ENCODE measurements around the gene HEATR5A. TPM values are rescaled to one million over a fixed set of nuclear protein-coding genes. Genes with fewer than 3 reads are reported as not detected.

The HEATR5A gene
- total and polyA plus RNA-seq, 10 of the 15 experiments (the other 5 are each of a cell fraction or from before 2014, with no cell fraction given) = 5.1 to 37.1 (median 13.8) TPM

DNA sequence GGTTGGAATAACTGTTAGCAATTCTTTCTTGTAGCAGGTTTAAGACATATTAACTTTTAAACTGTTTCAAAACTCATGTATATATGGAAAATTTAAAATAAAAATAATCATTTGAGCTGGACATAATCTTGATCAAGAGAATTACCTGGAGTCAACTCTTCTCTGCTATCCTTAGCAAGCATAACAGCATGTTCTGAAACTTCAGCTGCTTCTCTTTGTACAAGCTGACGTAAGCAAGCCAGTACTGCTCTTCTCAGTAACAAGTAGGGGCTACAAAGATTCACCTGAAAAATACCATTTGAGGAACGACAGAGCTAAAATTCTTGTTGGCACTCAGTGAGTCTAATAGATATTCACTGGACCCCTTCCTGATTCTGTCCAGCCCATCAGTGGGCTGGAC is 83.0 kb downstream of the HEATR5A start:
- no TSS peak for BruUV-seq (replicated peaks)
- no peak for FAIRE-seq
- SMC1A ChIA-PET (ENCODE audit: uncharacterized antibody, unreplicated experiment) = interaction anchor here (0.9 to 1.0 kb wide), 2 partner anchors 11 to 17 kb away, joined by 3 read pairs; no protein-coding TSS in a partner anchor
- POLR2A ChIA-PET = no interaction called here
- 95% methylated on average over 2 of the region's 2 CpGs for WGBS (ENCODE audit: insufficient coverage, insufficient replicate concordance, low lambda C conversion rate, missing lambda C conversion rate)
- H3K4me2 ChIP-seq (ENCODE audit: control insufficient read depth, insufficient read depth) = no peak overlapping the region
- CTCF ChIA-PET = interaction anchor here (1.3 kb wide), 1 partner anchor 9 kb away, joined by 4 read pairs; no protein-coding TSS in a partner anchor
- no peak overlapping the region for H2AFZ ChIP-seq (ENCODE audit: control insufficient read depth, low read depth, low read length)
- RAD21 ChIA-PET (ENCODE audit: unreplicated experiment) = no interaction called here
- H3K9me3 ChIP-seq (replicated peaks; ENCODE audit: control insufficient read depth, insufficient read depth, low read length) = no peaks in the 10 kb centered on the region
- intact Hi-C loops (cut with micrococcal nuclease; ENCODE audit: unreplicated experiment) = no loop called here
- no peak for DNase-seq (ENCODE audit: low read depth, low spot score)
- no peaks in the 10 kb centered on the region for H3K27me3 ChIP-seq (replicated peaks in 1 of 2; ENCODE audit: control insufficient read depth in 2 of 2, insufficient read depth in 2 of 2, low read length in 1 of 2)
- H3K4me1 ChIP-seq (ENCODE audit: control insufficient read depth, insufficient read depth, low read length) = no peaks in the 10 kb centered on the region
- no peak overlapping the region for H3K27ac ChIP-seq (ENCODE audit: control insufficient read depth, insufficient read depth)
- H4K20me1 ChIP-seq (ENCODE audit: control insufficient read depth, insufficient read depth) = no peaks in the 10 kb centered on the region
- TF ChIP-seq, protein P1, sequence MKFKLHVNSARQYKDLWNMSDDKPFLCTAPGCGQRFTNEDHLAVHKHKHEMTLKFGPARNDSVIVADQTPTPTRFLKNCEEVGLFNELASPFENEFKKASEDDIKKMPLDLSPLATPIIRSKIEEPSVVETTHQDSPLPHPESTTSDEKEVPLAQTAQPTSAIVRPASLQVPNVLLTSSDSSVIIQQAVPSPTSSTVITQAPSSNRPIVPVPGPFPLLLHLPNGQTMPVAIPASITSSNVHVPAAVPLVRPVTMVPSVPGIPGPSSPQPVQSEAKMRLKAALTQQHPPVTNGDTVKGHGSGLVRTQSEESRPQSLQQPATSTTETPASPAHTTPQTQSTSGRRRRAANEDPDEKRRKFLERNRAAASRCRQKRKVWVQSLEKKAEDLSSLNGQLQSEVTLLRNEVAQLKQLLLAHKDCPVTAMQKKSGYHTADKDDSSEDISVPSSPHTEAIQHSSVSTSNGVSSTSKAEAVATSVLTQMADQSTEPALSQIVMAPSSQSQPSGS (IDR thresholded peaks at IDR 0.05; ENCODE audit: low read length) = no peak
- TF ChIP-seq, protein P2, sequence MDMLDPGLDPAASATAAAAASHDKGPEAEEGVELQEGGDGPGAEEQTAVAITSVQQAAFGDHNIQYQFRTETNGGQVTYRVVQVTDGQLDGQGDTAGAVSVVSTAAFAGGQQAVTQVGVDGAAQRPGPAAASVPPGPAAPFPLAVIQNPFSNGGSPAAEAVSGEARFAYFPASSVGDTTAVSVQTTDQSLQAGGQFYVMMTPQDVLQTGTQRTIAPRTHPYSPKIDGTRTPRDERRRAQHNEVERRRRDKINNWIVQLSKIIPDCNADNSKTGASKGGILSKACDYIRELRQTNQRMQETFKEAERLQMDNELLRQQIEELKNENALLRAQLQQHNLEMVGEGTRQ (IDR thresholded peaks at IDR 0.05; ENCODE audit: borderline replicate concordance, low read depth, low read length) = no peak
- TF ChIP-seq FOXK2 (IDR thresholded peaks at IDR 0.05) (no peak), POLR2AphosphoS5 (IDR thresholded peaks at IDR 0.05; ENCODE audit: low read length) (no peak), ZSCAN29 (IDR thresholded peaks at IDR 0.05) (no peak), SMARCA5 (IDR thresholded peaks at IDR 0.05) (no peak), KAT2A (conservative IDR thresholded peaks at IDR 0.05; ENCODE audit: control insufficient read depth, low read depth, low read length) (no peak), ZNF274 (IDR thresholded peaks at IDR 0.05; ENCODE audit: insufficient read depth, insufficient read length) (no peak)
- TF ChIP-seq, protein P3, sequence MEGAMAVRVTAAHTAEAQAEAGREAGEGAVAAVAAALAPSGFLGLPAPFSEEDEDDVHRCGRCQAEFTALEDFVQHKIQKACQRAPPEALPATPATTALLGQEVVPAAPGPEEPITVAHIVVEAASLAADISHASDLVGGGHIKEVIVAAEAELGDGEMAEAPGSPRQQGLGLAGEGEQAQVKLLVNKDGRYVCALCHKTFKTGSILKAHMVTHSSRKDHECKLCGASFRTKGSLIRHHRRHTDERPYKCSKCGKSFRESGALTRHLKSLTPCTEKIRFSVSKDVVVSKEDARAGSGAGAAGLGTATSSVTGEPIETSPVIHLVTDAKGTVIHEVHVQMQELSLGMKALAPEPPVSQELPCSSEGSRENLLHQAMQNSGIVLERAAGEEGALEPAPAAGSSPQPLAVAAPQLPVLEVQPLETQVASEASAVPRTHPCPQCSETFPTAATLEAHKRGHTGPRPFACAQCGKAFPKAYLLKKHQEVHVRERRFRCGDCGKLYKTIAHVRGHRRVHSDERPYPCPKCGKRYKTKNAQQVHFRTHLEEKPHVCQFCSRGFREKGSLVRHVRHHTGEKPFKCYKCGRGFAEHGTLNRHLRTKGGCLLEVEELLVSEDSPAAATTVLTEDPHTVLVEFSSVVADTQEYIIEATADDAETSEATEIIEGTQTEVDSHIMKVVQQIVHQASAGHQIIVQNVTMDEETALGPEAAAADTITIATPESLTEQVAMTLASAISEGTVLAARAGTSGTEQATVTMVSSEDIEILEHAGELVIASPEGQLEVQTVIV (IDR thresholded peaks at IDR 0.05; ENCODE audit: borderline replicate concordance, partially characterized antibody) = no peak
- TF ChIP-seq, protein P4, sequence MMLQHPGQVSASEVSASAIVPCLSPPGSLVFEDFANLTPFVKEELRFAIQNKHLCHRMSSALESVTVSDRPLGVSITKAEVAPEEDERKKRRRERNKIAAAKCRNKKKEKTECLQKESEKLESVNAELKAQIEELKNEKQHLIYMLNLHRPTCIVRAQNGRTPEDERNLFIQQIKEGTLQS (IDR thresholded peaks at IDR 0.05; ENCODE audit: borderline replicate concordance, extremely low read depth, low read depth, low read length) = no peak
- TF ChIP-seq, protein P5, sequence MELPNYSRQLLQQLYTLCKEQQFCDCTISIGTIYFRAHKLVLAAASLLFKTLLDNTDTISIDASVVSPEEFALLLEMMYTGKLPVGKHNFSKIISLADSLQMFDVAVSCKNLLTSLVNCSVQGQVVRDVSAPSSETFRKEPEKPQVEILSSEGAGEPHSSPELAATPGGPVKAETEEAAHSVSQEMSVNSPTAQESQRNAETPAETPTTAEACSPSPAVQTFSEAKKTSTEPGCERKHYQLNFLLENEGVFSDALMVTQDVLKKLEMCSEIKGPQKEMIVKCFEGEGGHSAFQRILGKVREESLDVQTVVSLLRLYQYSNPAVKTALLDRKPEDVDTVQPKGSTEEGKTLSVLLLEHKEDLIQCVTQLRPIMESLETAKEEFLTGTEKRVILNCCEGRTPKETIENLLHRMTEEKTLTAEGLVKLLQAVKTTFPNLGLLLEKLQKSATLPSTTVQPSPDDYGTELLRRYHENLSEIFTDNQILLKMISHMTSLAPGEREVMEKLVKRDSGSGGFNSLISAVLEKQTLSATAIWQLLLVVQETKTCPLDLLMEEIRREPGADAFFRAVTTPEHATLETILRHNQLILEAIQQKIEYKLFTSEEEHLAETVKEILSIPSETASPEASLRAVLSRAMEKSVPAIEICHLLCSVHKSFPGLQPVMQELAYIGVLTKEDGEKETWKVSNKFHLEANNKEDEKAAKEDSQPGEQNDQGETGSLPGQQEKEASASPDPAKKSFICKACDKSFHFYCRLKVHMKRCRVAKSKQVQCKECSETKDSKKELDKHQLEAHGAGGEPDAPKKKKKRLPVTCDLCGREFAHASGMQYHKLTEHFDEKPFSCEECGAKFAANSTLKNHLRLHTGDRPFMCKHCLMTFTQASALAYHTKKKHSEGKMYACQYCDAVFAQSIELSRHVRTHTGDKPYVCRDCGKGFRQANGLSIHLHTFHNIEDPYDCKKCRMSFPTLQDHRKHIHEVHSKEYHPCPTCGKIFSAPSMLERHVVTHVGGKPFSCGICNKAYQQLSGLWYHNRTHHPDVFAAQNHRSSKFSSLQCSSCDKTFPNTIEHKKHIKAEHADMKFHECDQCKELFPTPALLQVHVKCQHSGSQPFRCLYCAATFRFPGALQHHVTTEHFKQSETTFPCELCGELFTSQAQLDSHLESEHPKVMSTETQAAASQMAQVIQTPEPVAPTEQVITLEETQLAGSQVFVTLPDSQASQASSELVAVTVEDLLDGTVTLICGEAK (IDR thresholded peaks at IDR 0.05; ENCODE audit: borderline replicate concordance) = no peak
- no peak overlapping the region for H3K4me3 ChIP-seq
- no peaks in the 10 kb centered on the region; a peak in 1 of 4 replicates for H3K36me3 ChIP-seq (ENCODE audit: control insufficient read depth in 2 of 2, insufficient read depth in 2 of 2, low read length in 1 of 2)
- no peaks in the 10 kb centered on the region for H3K79me2 ChIP-seq (ENCODE audit: control insufficient read depth, insufficient read depth, low read length)
- no peak for ATAC-seq
- in situ Hi-C loops (cut with MboI) = no loop called here
- H3K9ac ChIP-seq (ENCODE audit: control insufficient read depth, insufficient read depth, low read length) = no peak overlapping the region
